Endothelial cell of umbilical vein (primary cell): ENCODE results near the gene KAT2A.

Experiments
- CTCF ChIP-seq, 2 donors: IDR thresholded peaks; 1 replicate in 1 of 2; 2 replicates in 1 of 2; pipeline ENCODE4 v1.5.1; 2011; ENCODE audit warnings: low read length in 2 of 2, mild to moderate bottlenecking in 2 of 2, moderate library complexity in 2 of 2, control low read depth in 1 of 2, inconsistent platforms in 1 of 2, low read depth in 1 of 2; ENCODE audit not compliant: insufficient read depth in 1 of 2; ENCODE audit errors: extremely low read depth in 1 of 2
- EZH2 ChIP-seq: IDR thresholded peaks from 2 replicates; pipeline ENCODE4 v1.6.1; 2012; ENCODE audit warnings: borderline replicate concordance, low read depth, mild to moderate bottlenecking, moderate library complexity, low read length, inconsistent platforms; ENCODE audit not compliant: severe bottlenecking
- FOS ChIP-seq: IDR thresholded peaks from 2 replicates; pipeline ENCODE4 v1.6.1; 2011; ENCODE audit warnings: mild to moderate bottlenecking, low read length, moderate library complexity, borderline replicate concordance; ENCODE audit not compliant: insufficient read depth
- MYC ChIP-seq: IDR thresholded peaks from one replicate; pipeline ENCODE4 v1.6.1; 2011; ENCODE audit warnings: mild to moderate bottlenecking, low read depth, low read length
- POLR2A ChIP-seq: IDR thresholded peaks from 2 replicates; pipeline ENCODE4 v1.6.1; 2012; ENCODE audit warnings: low read depth, mild to moderate bottlenecking, control low read depth, low read length
- POLR2AphosphoS5 ChIP-seq: IDR thresholded peaks from 2 replicates; pipeline ENCODE4 v1.6.1; 2012; ENCODE audit warnings: low read depth, mild to moderate bottlenecking, control low read depth, low read length, moderate library complexity; ENCODE audit not compliant: insufficient read depth

GRCh38 chr17:42166196-42166763 lies 45.1 kb upstream of the KAT2A start:
- TF ChIP-seq CTCF (IDR thresholded peaks at IDR 0.05; ENCODE audit: extremely low read depth in 1 of 2, insufficient read depth in 1 of 2, low read depth in 1 of 2, low read length in 2 of 2) (no peak), POLR2AphosphoS5 (no peak), EZH2 (no peak), POLR2A (no peak), FOS (no peak), MYC (no peak)
